GM23248 (cell line): ENCODE measurements around the gene PRRT2. TPM values are rescaled to one million over a fixed set of nuclear protein-coding genes. Genes with fewer than 3 reads are reported as not detected.
"Not testable (repeated sequence)": the region's sequence is repeated elsewhere in the genome, so short reads cannot be mapped to it uniquely, and the experiment has no call there.

Source experiments
- DNase-seq: peaks from one replicate; pipeline ENCODE4 v3.0.0-alpha.2; 2015
- H2AFZ ChIP-seq: fragments of 200-600 bp; sonication (generic); 2 replicates; pipeline ENCODE4 v1.6.1; 2016; ENCODE audit warnings: antibody characterized with exemption
- H3F3A ChIP-seq: fragments of 200-600 bp; sonication (generic); 2 replicates; pipeline ENCODE4 v1.6.1; 2016; ENCODE audit warnings: mild to moderate bottlenecking, antibody characterized with exemption, mixed run types; ENCODE audit not compliant: insufficient read depth
- H3K27ac ChIP-seq: fragments of 200-600 bp; sonication (generic); 2 replicates; pipeline ENCODE4 v1.5.1; 2016; ENCODE audit warnings: mild to moderate bottlenecking
- H3K27me3 ChIP-seq: fragments of 200-600 bp; sonication (generic); replicated peaks from 2 replicates; pipeline ENCODE4 v1.6.1; 2016; ENCODE audit warnings: mild to moderate bottlenecking; ENCODE audit not compliant: insufficient read depth
- H3K36me3 ChIP-seq: fragments of 200-600 bp; sonication (generic); 2 replicates; pipeline ENCODE4 v1.6.1; 2016; ENCODE audit warnings: low read depth, mild to moderate bottlenecking
- H3K4me1 ChIP-seq: fragments of 200-600 bp; sonication (generic); 2 replicates; pipeline ENCODE4 v1.6.1; 2016; ENCODE audit warnings: mild to moderate bottlenecking; ENCODE audit not compliant: insufficient read depth
- H3K4me2 ChIP-seq: fragments of 200-600 bp; sonication (generic); one replicate; pipeline ENCODE4 v1.6.1; 2016; ENCODE audit warnings: mild to moderate bottlenecking; ENCODE audit not compliant: unreplicated experiment
- H3K4me3 ChIP-seq: fragments of 200-600 bp; sonication (generic); 2 replicates; pipeline ENCODE4 v1.5.1; 2016; ENCODE audit warnings: mild to moderate bottlenecking
- H3K79me2 ChIP-seq: fragments of 200-600 bp; sonication (generic); 2 replicates; pipeline ENCODE4 v1.6.1; 2016; ENCODE audit warnings: mild to moderate bottlenecking; ENCODE audit not compliant: insufficient read depth
- H3K9ac ChIP-seq: fragments of 200-600 bp; sonication (generic); 2 replicates; pipeline ENCODE4 v1.6.1; 2016; ENCODE audit warnings: mild to moderate bottlenecking
- H3K9me2 ChIP-seq: fragments of 200-600 bp; sonication (generic); 2 replicates; pipeline ENCODE4 v1.6.1; 2016; ENCODE audit warnings: mixed run types, mild to moderate bottlenecking, moderate library complexity; ENCODE audit not compliant: insufficient read depth
- H3K9me3 ChIP-seq: fragments of 200-600 bp; sonication (generic); one replicate; pipeline ENCODE4 v1.6.1; 2017; ENCODE audit warnings: low read depth
- H4K20me1 ChIP-seq: fragments of 200-600 bp; sonication (generic); 2 replicates; pipeline ENCODE4 v1.6.0; 2016; ENCODE audit not compliant: insufficient read depth
- EZH2 ChIP-seq: fragments of 200-600 bp; sonication (generic); IDR thresholded peaks from 2 replicates; pipeline ENCODE4 v1.6.1; 2018; ENCODE audit warnings: antibody characterized with exemption, mild to moderate bottlenecking; ENCODE audit not compliant: insufficient read depth, poor library complexity, severe bottlenecking
- EZH2phosphoT487 ChIP-seq: fragments of 200-600 bp; sonication (generic); IDR thresholded peaks from 2 replicates; pipeline ENCODE4 v1.6.1; 2018; ENCODE audit warnings: antibody characterized with exemption, moderate library complexity, mild to moderate bottlenecking, low read depth; ENCODE audit not compliant: insufficient read depth
- WGBS, 2 experiments: methylation state at CpG; one replicate each; pipeline ENCODE4 v1.1.6; 2015 to 2017; ENCODE audit warnings: low lambda C conversion rate in 2 of 2, low coverage in 1 of 2; ENCODE audit errors: missing lambda C conversion rate in 2 of 2; 5-methylcytosine and 5-hydroxymethylcytosine counted together
- in situ Hi-C: fragments of 300-500 bp; cut with MboI; formaldehyde crosslinking; loops from 2 replicates; pipeline ENCODE4 v1.15.0; 2020
- polyA plus RNA-seq: library from polyadenylated mRNA; unstranded; fragments of >200 nt; fragmentation: Nextera tagmentation; extraction: Ambion mirVana; gene quantifications from 2 replicates; pipeline ENCODE4 v1.2.1, GENCODE V29; 2016
- total RNA-seq: library from RNA; depleted of rRNA; stranded (reverse); fragments of >200 nt; shearing (Covaris generic); gene quantifications from 2 replicates; pipeline ENCODE4 v1.2.3, GENCODE V29; 2014

PRRT2 gene
- total and polyA plus RNA-seq, 2 experiments from 2014 or later = 0.43 to 2.1 TPM

DNA sequence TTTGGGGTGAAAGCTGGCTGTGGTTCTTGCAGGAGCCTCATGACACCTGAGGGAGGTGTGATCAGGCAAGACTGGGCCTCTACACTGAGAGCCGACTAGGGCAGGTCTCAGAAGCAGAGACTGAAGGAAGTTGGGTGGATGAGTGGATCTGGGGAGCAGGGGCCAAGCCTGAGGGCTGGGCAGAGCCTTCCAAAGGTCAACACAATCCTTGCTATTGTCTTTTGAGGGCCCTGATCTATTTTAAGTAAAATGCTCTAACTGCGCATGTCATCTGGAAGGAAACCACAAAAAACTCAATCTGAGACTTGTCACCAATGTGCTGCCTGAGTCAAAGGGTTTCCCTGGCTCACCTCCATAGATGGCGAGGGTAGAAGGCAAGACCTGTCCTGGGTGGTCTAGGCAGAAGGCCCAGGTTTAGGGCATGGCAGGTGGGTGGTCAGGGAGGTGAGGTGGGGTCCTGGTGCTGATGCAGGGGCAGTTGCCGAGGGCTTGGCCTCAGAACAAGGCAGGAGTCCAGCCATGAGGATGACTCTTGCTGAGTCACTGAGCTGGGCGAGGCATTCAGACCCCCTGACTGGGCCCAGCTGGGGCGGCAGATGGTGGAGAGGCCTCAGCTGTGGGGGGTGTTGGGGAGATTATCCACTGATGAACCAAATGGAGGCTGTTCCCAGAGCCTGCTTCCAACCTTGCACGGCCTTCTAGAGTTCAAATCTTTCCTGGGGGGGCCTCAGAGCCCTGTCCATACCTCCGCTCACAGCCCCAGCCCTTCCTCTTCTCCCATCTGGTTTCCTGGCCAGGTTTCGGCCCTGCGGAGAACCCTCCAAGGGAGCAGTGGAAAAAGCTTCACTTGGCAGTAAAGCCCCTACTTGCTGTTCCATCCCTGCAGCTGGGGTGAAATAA lies 13.4 kb downstream of the PRRT2 start:
- peaks cover 49% of the 10 kb centered on the region for H3K4me1 ChIP-seq
- no peaks in the 10 kb centered on the region for H3K27me3 ChIP-seq
- H3K9ac ChIP-seq = peak overlapping the region; percentile 58
- H3K36me3 ChIP-seq = no peaks in the 10 kb centered on the region
- H2AFZ ChIP-seq = no peak overlapping the region
- no peaks in the 10 kb centered on the region for H3K9me3 ChIP-seq
- DNase-seq = peak; percentile 89
- in situ Hi-C loops = no loop called here
- H3K9me2 ChIP-seq = no peaks in the 10 kb centered on the region
- H3K4me3 ChIP-seq = peak overlapping the region; percentile 47
- peak overlapping the region; percentile 93 for H3K27ac ChIP-seq
- H3K79me2 ChIP-seq = peaks cover 99% of the 10 kb centered on the region
- no peak for TF ChIP-seq EZH2phosphoT487
- TF ChIP-seq EZH2 = no peak
- 16 to 22% methylated on average over 10 of the region's 10 CpGs for WGBS, 2 experiments
- H3K4me2 ChIP-seq = peak overlapping the region; percentile 76
- no peaks in the 10 kb centered on the region for H4K20me1 ChIP-seq
- peaks cover 46% of the 10 kb centered on the region for H3F3A ChIP-seq

DNA sequence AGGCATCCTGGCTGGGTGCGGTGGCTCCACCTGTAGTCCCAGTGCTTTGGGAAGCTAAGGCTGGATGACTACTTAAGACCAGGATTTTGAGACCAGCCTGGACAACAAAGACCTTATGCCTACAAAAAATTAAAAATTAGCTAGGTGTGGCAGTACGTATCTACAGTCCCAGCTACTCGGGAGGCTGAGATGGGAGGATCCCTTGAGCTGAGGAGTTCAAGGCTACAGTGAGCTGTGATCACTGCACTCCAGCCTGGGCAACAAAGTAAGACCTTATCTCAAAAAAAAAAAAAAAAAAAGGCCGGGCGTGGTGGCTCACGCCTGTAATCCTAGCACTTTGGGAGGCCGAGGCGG lies 14.3 kb downstream of the PRRT2 start:
- no peak for DNase-seq
- no peaks in the 10 kb centered on the region for H4K20me1 ChIP-seq
- H3K36me3 ChIP-seq = no peaks in the 10 kb centered on the region
- no peak overlapping the region for H3K4me3 ChIP-seq
- peaks cover 99% of the 10 kb centered on the region for H3K79me2 ChIP-seq
- H3K4me2 ChIP-seq = no peak overlapping the region
- peak overlapping the region; percentile 93 for H3K27ac ChIP-seq
- H2AFZ ChIP-seq = no peak overlapping the region
- H3K9me2 ChIP-seq = no peaks in the 10 kb centered on the region
- peaks cover 37% of the 10 kb centered on the region for H3F3A ChIP-seq
- H3K4me1 ChIP-seq = peaks cover 47% of the 10 kb centered on the region
- H3K9me3 ChIP-seq = no peaks in the 10 kb centered on the region
- in situ Hi-C loops = no loop called here
- WGBS, 2 experiments = 98 to 100% methylated on average over 3 to 8 of the region's 8 CpGs
- H3K9ac ChIP-seq = peak overlapping the region; percentile 58; the same call in 1 of the 2 replicates
- no peaks in the 10 kb centered on the region for H3K27me3 ChIP-seq
- TF ChIP-seq EZH2 (no peak), EZH2phosphoT487 (no peak)

DNA sequence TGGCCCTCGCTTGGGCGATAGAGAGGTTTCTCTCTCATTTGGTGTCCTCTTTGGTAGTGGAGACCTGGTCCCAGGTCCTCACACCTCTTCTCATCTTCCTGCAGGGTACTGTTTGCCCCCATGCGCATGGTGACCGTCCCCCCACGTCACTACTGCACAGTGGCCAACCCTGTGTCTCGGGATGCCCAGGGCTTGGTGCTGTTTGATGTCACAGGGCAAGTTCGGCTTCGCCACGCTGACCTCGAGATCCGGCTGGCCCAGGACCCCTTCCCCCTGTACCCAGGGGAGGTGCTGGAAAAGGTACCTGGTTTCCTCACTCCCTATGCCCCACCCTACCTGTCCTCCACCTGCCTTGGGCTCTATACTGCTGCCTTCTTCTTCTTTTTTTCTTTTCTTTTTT lies 18.8 kb downstream of the PRRT2 start:
- H3K79me2 ChIP-seq = peaks cover 81% of the 10 kb centered on the region
- in situ Hi-C loops = no loop called here
- no peak overlapping the region for H3K4me3 ChIP-seq

DNA sequence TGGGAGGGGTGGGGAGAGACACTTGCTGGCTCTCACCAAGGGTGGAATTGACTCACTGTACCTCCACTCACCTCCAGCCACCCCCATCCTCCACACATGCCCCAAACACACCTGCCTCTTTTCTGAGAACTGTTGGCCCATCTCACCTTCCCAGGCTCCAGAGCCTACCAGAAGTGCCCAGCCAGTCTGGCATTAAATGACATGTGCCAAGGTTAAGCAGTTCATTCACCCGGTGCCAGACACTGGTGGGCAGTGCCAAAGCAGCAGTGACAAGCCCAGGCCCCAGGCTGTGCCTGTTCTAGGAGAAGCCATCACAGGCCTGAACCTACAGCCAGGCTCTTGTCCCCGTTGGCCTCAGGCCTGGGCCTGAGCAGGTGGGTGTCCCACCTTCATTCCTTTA lies 19.5 kb downstream of the PRRT2 start:
- Histone ChIP-seq H3K4me3 (no peak overlapping the region), H3F3A (no peaks in the 10 kb centered on the region), H3K9me3 (no peaks in the 10 kb centered on the region), H3K79me2 (peaks cover 78% of the 10 kb centered on the region), H3K4me2 (no peak overlapping the region), H3K27ac (no peak overlapping the region), H3K9me2 (no peaks in the 10 kb centered on the region), H3K4me1 (no peaks in the 10 kb centered on the region), H4K20me1 (no peaks in the 10 kb centered on the region), H2AFZ (no peak overlapping the region), H3K9ac (no peak overlapping the region), H3K27me3 (no peaks in the 10 kb centered on the region), H3K36me3 (peaks cover 25% of the 10 kb centered on the region)
- 76 to 86% methylated on average over 2 of the region's 2 CpGs for WGBS, 2 experiments
- in situ Hi-C loops = no loop called here
- TF ChIP-seq EZH2 (no peak), EZH2phosphoT487 (no peak)
- no peak for DNase-seq

More for the DNA sequence above, 18.8 kb downstream of the PRRT2 start:
- Histone ChIP-seq H2AFZ (no peak overlapping the region), H3K4me2 (no peak overlapping the region), H4K20me1 (no peaks in the 10 kb centered on the region), H3K9me3 (no peaks in the 10 kb centered on the region), H3K27me3 (no peaks in the 10 kb centered on the region), H3K9ac (no peak overlapping the region), H3K4me1 (peaks cover 6% of the 10 kb centered on the region), H3F3A (no peaks in the 10 kb centered on the region), H3K27ac (no peak overlapping the region), H3K36me3 (peaks cover 21% of the 10 kb centered on the region), H3K9me2 (no peaks in the 10 kb centered on the region)
- no peak for DNase-seq
- WGBS, 2 experiments = 94 to 95% methylated on average over 9 to 11 of the region's 11 CpGs
- TF ChIP-seq EZH2 (no peak), EZH2phosphoT487 (no peak)

DNA sequence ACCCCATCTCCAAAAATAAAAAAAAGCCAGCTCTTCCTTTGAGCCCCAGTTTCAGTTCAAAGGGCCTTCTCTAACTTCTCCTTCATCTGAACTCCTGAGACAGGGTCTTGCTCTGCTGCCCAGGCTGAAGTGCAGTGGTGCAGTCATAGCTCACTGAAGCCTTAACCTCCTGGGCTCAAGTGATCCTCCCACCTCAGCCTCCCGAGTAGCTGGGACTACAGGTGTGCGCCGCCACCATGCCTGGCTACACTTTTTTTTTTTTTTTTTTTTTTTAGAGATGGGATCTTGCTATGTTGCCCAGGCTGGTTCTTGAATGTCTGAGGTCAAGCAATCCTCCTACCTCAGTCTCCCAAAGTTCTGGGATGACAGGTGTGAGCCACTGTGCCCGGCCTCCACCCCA lies 21.2 kb downstream of the PRRT2 start:
- 98 to 100% methylated on average over 4 of the region's 4 CpGs for WGBS, 2 experiments
- in situ Hi-C loops, H3K4me1 ChIP-seq, DNase-seq, H3K4me2 ChIP-seq, H3K9me3 ChIP-seq, H3K9ac ChIP-seq, H3K27ac ChIP-seq, H3K27me3 ChIP-seq, H3K4me3 ChIP-seq, H3F3A ChIP-seq, H4K20me1 ChIP-seq, H3K9me2 ChIP-seq, H2AFZ ChIP-seq: not testable (repeated sequence)
- Histone ChIP-seq H3K79me2 (peaks cover 75% of the 10 kb centered on the region), H3K36me3 (peaks cover 42% of the 10 kb centered on the region)
